OCI-LY1 (cell line): ENCODE results near the gene RGS7.

ENCODE experiments used
- CTCF ChIP-seq: fragments of 200-600 bp; sonication (generic), shearing (Covaris generic); IDR thresholded peaks from 2 replicates; pipeline ENCODE4 v1.5.1; 2017; ENCODE audit warnings: mild to moderate bottlenecking, antibody characterized with exemption, low read length, moderate library complexity, mixed read lengths
- EZH2 ChIP-seq: fragments of 200-600 bp; sonication (generic), shearing (Covaris generic); IDR thresholded peaks from 2 replicates; pipeline ENCODE4 v1.8.0; 2017; ENCODE audit warnings: borderline replicate concordance, mixed run types, mild to moderate bottlenecking, antibody characterized with exemption, low read length, moderate library complexity, mixed read lengths

GRCh38 chr1:240813720-240814119 lies 543.3 kb downstream of the RGS7 start:
- TF ChIP-seq CTCF (no peak), EZH2 (no peak)
